K562 (cell line): ENCODE measurements around the gene GJD4. TPM values are rescaled to one million over a fixed set of nuclear protein-coding genes. Genes with fewer than 3 reads are reported as not detected.

Experiments
- ASH1L ChIP-seq: fragments of 450-650 bp; IDR thresholded peaks from 2 replicates; pipeline ENCODE4 v1.6.1; 2018; ENCODE audit warnings: borderline replicate concordance, mild to moderate bottlenecking, low read depth; ENCODE audit not compliant: partially characterized antibody
- ATF1 ChIP-seq, 2 experiments: fragments of 450-650 bp in 1 of 2; IDR thresholded peaks; 2 replicates each; pipeline ENCODE4 v1.6.1; 2016; ENCODE audit warnings: missing compliant biosample characterization in 1 of 2, missing genetic modification characterization in 1 of 2
- CHD2 ChIP-seq: IDR thresholded peaks from 2 replicates; pipeline ENCODE4 v1.6.1; 2011; ENCODE audit warnings: low read depth, low read length
- CHD7 ChIP-seq: fragments of 200-600 bp; sonication (generic); IDR thresholded peaks from one replicate; pipeline ENCODE4 v1.6.1; 2012; ENCODE audit warnings: mild to moderate bottlenecking, low read depth, low read length, inconsistent platforms
- IFI16 ChIP-seq: fragments of 250-450 bp; sonication (Bioruptor Pico); IDR thresholded peaks from 2 replicates; pipeline ENCODE4 v2.1.2; 2022; ENCODE audit warnings: mild to moderate bottlenecking, inconsistent platforms
- ILK ChIP-seq: fragments of 450-650 bp; IDR thresholded peaks from 2 replicates; pipeline ENCODE4 v1.6.1; 2016; ENCODE audit warnings: missing genetic modification characterization, low read depth, mild to moderate bottlenecking, missing compliant biosample characterization, moderate library complexity, borderline replicate concordance
- NONO ChIP-seq, 2 experiments: fragments of 200-400 bp in 1 of 2; fragments of 450-650 bp in 1 of 2; formaldehyde crosslinking in 1 of 2; IDR thresholded peaks; 2 replicates each; pipeline ENCODE4 v1.6.1; 2017; ENCODE audit warnings: low read depth in 2 of 2, mild to moderate bottlenecking in 2 of 2, moderate library complexity in 2 of 2, low read length in 1 of 2
- NR3C1 ChIP-seq: sonication (generic); formaldehyde crosslinking; IDR thresholded peaks from 2 replicates; pipeline ENCODE4 v1.8.1; 2022; ENCODE audit warnings: missing genetic modification reagents
- RCOR1 ChIP-seq, 2 experiments: IDR thresholded peaks; 2 replicates each; pipeline ENCODE4 v1.6.1; 2012; ENCODE audit warnings: low read depth in 2 of 2, low read length in 2 of 2, borderline replicate concordance in 1 of 2, improper control_type of control experiment in 1 of 2
- RFX7 ChIP-seq: fragments of 250-450 bp; sonication (Bioruptor Pico); IDR thresholded peaks from 2 replicates; pipeline ENCODE4 v1.5.1; 2021; ENCODE audit warnings: mild to moderate bottlenecking
- TBL1XR1 ChIP-seq, 2 experiments: IDR thresholded peaks; 2 replicates each; pipeline ENCODE4 v1.6.1; 2012; ENCODE audit warnings: improper control_type of control experiment in 2 of 2, low read length in 2 of 2, mild to moderate bottlenecking in 1 of 2
- ZBTB7A ChIP-seq: IDR thresholded peaks from 2 replicates; pipeline ENCODE4 v1.6.1; 2011; ENCODE audit warnings: low read depth, mild to moderate bottlenecking, low read length, moderate library complexity, borderline replicate concordance; ENCODE audit not compliant: control insufficient read depth
- ZFPM2 ChIP-seq: fragments of 250-450 bp; sonication (Bioruptor Pico); IDR thresholded peaks from 2 replicates; pipeline ENCODE4 v1.5.1; 2022; ENCODE audit warnings: mild to moderate bottlenecking
- polyA plus RNA-seq, 8 experiments: library from polyadenylated mRNA; depleted of rRNA in 4 of 8; stranded (reverse) in 5 of 8; unstranded in 3 of 8; fragments of >200 nt; fragmentation: Nextera tagmentation in 2 of 8; fragmentation: Illumina TruSeq in 1 of 8; extraction: Ambion mirVana in 2 of 8; extraction: Trizol in 1 of 8; gene quantifications; 2 replicates each; pipeline versions ENCODE4 v1.2.1 to v1.2.3, GENCODE V29; 2011 to 2014; ENCODE audit warnings: inconsistent platforms in 1 of 8, missing spikeins in 1 of 8
- total RNA-seq, 7 experiments: library from RNA; depleted of rRNA in 6 of 7; stranded (reverse); fragments of >200 nt in 6 of 7; fragmentation: Illumina TruSeq in 2 of 7; extraction: Trizol in 2 of 7; gene quantifications; 2 replicates each; pipeline versions ENCODE4 v1.2.1 to v1.2.3, GENCODE V29; 2011 to 2021; ENCODE audit warnings: low replicate concordance in 1 of 7
- TF ChIP-seq, protein P1 (sequence below), 2 experiments: IDR thresholded peaks; 2 replicates each; pipeline ENCODE4 v1.6.1; 2012; ENCODE audit warnings: improper control_type of control experiment in 2 of 2, low read depth in 2 of 2, low read length in 2 of 2, borderline replicate concordance in 1 of 2

Gene GJD4
- total and polyA plus RNA-seq, 9 of the 15 experiments (the other 6 are each of a cell fraction or from before 2014, with no cell fraction given): not detected

DNA sequence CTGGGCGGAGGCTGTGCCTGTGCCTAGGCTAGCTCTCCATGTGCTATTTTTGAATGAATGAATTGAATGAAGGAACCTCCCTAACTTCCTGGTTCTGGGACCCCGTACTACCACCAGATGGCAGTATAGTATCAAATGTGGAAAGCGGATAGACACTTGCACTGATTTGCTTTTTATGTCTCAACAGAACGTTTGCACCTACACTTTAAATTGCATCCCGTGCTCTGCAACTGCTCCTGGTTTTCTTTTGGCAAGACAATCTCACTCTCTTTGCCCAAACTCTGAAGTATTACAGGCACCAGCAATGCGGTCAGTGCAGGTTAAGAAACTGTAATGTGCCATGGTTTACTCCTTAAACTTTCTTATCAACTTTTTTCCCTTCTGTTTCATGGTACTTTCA is 30.4 kb downstream of the GJD4 start (continued):
- TF ChIP-seq, protein P1, sequence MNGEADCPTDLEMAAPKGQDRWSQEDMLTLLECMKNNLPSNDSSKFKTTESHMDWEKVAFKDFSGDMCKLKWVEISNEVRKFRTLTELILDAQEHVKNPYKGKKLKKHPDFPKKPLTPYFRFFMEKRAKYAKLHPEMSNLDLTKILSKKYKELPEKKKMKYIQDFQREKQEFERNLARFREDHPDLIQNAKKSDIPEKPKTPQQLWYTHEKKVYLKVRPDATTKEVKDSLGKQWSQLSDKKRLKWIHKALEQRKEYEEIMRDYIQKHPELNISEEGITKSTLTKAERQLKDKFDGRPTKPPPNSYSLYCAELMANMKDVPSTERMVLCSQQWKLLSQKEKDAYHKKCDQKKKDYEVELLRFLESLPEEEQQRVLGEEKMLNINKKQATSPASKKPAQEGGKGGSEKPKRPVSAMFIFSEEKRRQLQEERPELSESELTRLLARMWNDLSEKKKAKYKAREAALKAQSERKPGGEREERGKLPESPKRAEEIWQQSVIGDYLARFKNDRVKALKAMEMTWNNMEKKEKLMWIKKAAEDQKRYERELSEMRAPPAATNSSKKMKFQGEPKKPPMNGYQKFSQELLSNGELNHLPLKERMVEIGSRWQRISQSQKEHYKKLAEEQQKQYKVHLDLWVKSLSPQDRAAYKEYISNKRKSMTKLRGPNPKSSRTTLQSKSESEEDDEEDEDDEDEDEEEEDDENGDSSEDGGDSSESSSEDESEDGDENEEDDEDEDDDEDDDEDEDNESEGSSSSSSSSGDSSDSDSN (IDR thresholded peaks at IDR 0.05; ENCODE audit: borderline replicate concordance in 1 of 2, low read depth in 2 of 2, low read length in 2 of 2): no peak
- TF ChIP-seq IFI16 (CRISPR knock-in tag): no peak
- TF ChIP-seq RCOR1 (IDR thresholded peaks at IDR 0.05; ENCODE audit: borderline replicate concordance in 1 of 2, low read depth in 2 of 2, low read length in 2 of 2): peak; percentile 63 to 90; a peak in 3 of 4 replicates
- no peak for TF ChIP-seq RFX7 (CRISPR knock-in tag)
- TF ChIP-seq ILK (tag): no peak
- TF ChIP-seq CHD7: no peak
- no peak for TF ChIP-seq ATF1 (CRISPR knock-in tag; IDR thresholded peaks at IDR 0.05)
- no peak for TF ChIP-seq ATF1 (tag; IDR thresholded peaks at IDR 0.05)
- no peak for TF ChIP-seq ZBTB7A
- no peak for TF ChIP-seq ZFPM2
- no peak for TF ChIP-seq ASH1L
- no peak for TF ChIP-seq CHD2
- TF ChIP-seq NONO (IDR thresholded peaks at IDR 0.05; ENCODE audit: low read depth in 2 of 2, low read length in 1 of 2): no peak
- TF ChIP-seq TBL1XR1 (IDR thresholded peaks at IDR 0.05; ENCODE audit: low read length in 2 of 2): 0 out of 4 replicates have a peak, but pooled peaks of 1 of the 2 experiments have one; percentile 36
- TF ChIP-seq NR3C1 (CRISPR knock-in tag): no peak
